ENCODE results near the gene BUB3.

The BUB3 gene

GRCh38 chr10:123154092-123154710, at the start of gene BUB3:
Gene BUB3 (plus strand): TSS chr10:123154402. CDS start chr10:123154918, 516 bp downstream.
- Histone ChIP-seq H3K27ac (peak within 1 kb of the TSS; percentile 8 to 97 (median 89)), H3K4me3 (peak within 1 kb of the TSS; percentile 73 to 100 (median 90))

GRCh38 chr10:123109466-123109865, 44.7 kb upstream of the BUB3 start:
- H3K4me3 ChIP-seq, result no peak overlapping the region
- H3K27ac ChIP-seq, result no peak overlapping the region

- H3K27ac ChIP-seq, result no peak overlapping the region
- no peak overlapping the region for H3K4me3 ChIP-seq
Observed at GRCh38 chr10:123117644-123118417, 36.4 kb upstream of the BUB3 start.

GRCh38 chr10:123119081-123119480, 35.1 kb upstream of the BUB3 start:
- no peak overlapping the region for H3K27ac ChIP-seq
- H3K4me3 ChIP-seq, result no peak overlapping the region

GRCh38 chr10:123126246-123126645, 28.0 kb upstream of the BUB3 start:
- no peak overlapping the region for H3K27ac ChIP-seq
- H3K4me3 ChIP-seq, result no peak overlapping the region

GRCh38 chr10:123129618-123130271, 24.5 kb upstream of the BUB3 start:
- Histone ChIP-seq H3K27ac (no peak overlapping the region), H3K4me3 (no peak overlapping the region)

GRCh38 chr10:123132576-123133477, 21.4 kb upstream of the BUB3 start:
- no peak overlapping the region for H3K4me3 ChIP-seq

GRCh38 chr10:123133541-123134342, 20.5 kb upstream of the BUB3 start:
- no peak overlapping the region for H3K4me3 ChIP-seq
- H3K27ac ChIP-seq, result no peak overlapping the region

More at GRCh38 chr10:123132576-123133477, 21.4 kb upstream of the BUB3 start:
- H3K27ac ChIP-seq, result no peak overlapping the region

- no peak overlapping the region for H3K27ac ChIP-seq
- no peak overlapping the region for H3K4me3 ChIP-seq
Observed at GRCh38 chr10:123134343-123134914, 19.8 kb upstream of the BUB3 start.

GRCh38 chr10:123134915-123135414, 19.2 kb upstream of the BUB3 start:
- peak overlapping the region in 5 of 7 experiments; percentile 13 to 36 (median 29) for H3K4me3 ChIP-seq
- H3K27ac ChIP-seq, result no peak overlapping the region

- Histone ChIP-seq H3K27ac (no peak within 1 kb of the TSS), H3K4me3 (peak within 1 kb of the TSS; percentile 13 to 36 (median 29))
Observed at GRCh38 chr10:123135415-123136141, 18.6 kb upstream of the BUB3 start, which contains the start of gene HMX3. Gene HMX3 (plus strand): TSS chr10:123135970. CDS start chr10:123136051, 81 bp downstream.

- H3K4me3 ChIP-seq, result peak overlapping the region in 5 of 7 experiments; percentile 18 to 36 (median 29)
- H3K27ac ChIP-seq, result no peak overlapping the region
Observed at GRCh38 chr10:123136221-123136805, 17.9 kb upstream of the BUB3 start.

- no peak overlapping the region for H3K27ac ChIP-seq
- peak overlapping the region in 2 of 7 experiments; percentile 4 to 10 for H3K4me3 ChIP-seq
Observed at GRCh38 chr10:123136806-123137642, 17.2 kb upstream of the BUB3 start.

- Histone ChIP-seq H3K4me3 (no peak overlapping the region), H3K27ac (no peak overlapping the region)
Observed at GRCh38 chr10:123139165-123139520, 15.1 kb upstream of the BUB3 start.

GRCh38 chr10:123139521-123140163, 14.6 kb upstream of the BUB3 start:
- Histone ChIP-seq H3K4me3 (no peak overlapping the region), H3K27ac (no peak overlapping the region)

All from skin epidermis (tissue), 12 donors.